Natural killer cell (primary cell): ENCODE results near the gene ACSM3. TPM values are rescaled to one million over a fixed set of nuclear protein-coding genes. Genes with fewer than 3 reads are reported as not detected.
A peak's percentile ranks its signal among the peaks of the same experiment; 100 is the strongest.

Source experiments
- ATAC-seq, 3 donors: fragments of 150-1000 bp in 2 of 3; fragments of 200-7000 bp in 1 of 3; cut with Tn5 transposase; 1 replicate in 1 of 3; 2 replicates in 2 of 3; pipeline ENCODE4 v1.10.0; 2021; ENCODE audit warnings: mild to moderate bottlenecking in 2 of 3, moderate library complexity in 2 of 3
- DNase-seq, 2 donors: peaks; one replicate each; pipeline versions ENCODE4 v3.0.0 to v3.0.0-alpha.2; 2013 to 2021; ENCODE audit warnings: mixed read lengths in 1 of 2
- H3K27ac ChIP-seq: one replicate; pipeline ENCODE4 v1.5.1; 2013; ENCODE audit warnings: mild to moderate bottlenecking, low read length
- H3K27me3 ChIP-seq: one replicate; pipeline ENCODE4 v1.6.1; 2013; ENCODE audit warnings: low read length; ENCODE audit not compliant: control insufficient read depth, insufficient read depth
- H3K36me3 ChIP-seq: one replicate; pipeline ENCODE4 v1.6.1; 2013; ENCODE audit warnings: low read length; ENCODE audit not compliant: control insufficient read depth, insufficient read depth
- H3K4me1 ChIP-seq: one replicate; pipeline ENCODE4 v1.6.1; 2013; ENCODE audit warnings: low read length; ENCODE audit not compliant: control insufficient read depth, insufficient read depth
- H3K4me3 ChIP-seq: one replicate; pipeline ENCODE4 v1.5.1; 2013; ENCODE audit warnings: low read length
- H3K9me3 ChIP-seq: one replicate; pipeline ENCODE4 v1.6.1; 2013; ENCODE audit warnings: low read length; ENCODE audit not compliant: control insufficient read depth, insufficient read depth
- H3K27ac Mint-ChIP-seq, 2 donors: one replicate each; pipeline ENCODE4 v1.8.0; 2022; ENCODE audit warnings: mild to moderate bottlenecking in 2 of 2, mixed read lengths in 2 of 2, moderate library complexity in 1 of 2
- H3K27me3 Mint-ChIP-seq, 2 donors: one replicate each; pipeline ENCODE4 v1.8.0; 2022; ENCODE audit warnings: low read depth in 2 of 2, mixed read lengths in 2 of 2
- H3K36me3 Mint-ChIP-seq: one replicate; pipeline ENCODE4 v1.8.0; 2022; ENCODE audit warnings: mixed read lengths
- H3K4me1 Mint-ChIP-seq, 2 donors: one replicate each; pipeline ENCODE4 v1.8.0; 2022; ENCODE audit warnings: mixed read lengths in 2 of 2
- H3K4me3 Mint-ChIP-seq: one replicate; pipeline ENCODE4 v1.8.0; 2022; ENCODE audit warnings: mild to moderate bottlenecking, moderate library complexity, mixed read lengths
- H3K9me3 Mint-ChIP-seq, 2 donors: one replicate each; pipeline ENCODE4 v1.8.0; 2022; ENCODE audit warnings: mixed read lengths in 2 of 2
- WGBS: methylation state at CpG from one replicate; pipeline ENCODE4 v1.1.7; 2013; ENCODE audit warnings: missing lambda C conversion rate; ENCODE audit not compliant: insufficient coverage; 5-methylcytosine and 5-hydroxymethylcytosine counted together
- intact Hi-C: fragments of 100-400 bp; cut with micrococcal nuclease; formaldehyde crosslinking; loops from one replicate; pipeline ENCODE4 v1.14.2; 2022
- total RNA-seq, 4 donors: library from RNA; stranded (reverse); fragments of 120-200 nt in 1 of 4; gene quantifications; one replicate each; pipeline versions ENCODE4 v1.2.3 to v1.2.4, GENCODE V29; 2013 to 2022
- TF ChIP-seq, protein P1 (sequence below): fragments of 200-600 bp; IDR thresholded peaks from one replicate; pipeline ENCODE4 v1.8.0; 2022; ENCODE audit warnings: antibody characterized with exemption

ACSM3 gene
- total RNA-seq, 3 donors from 2014 or later (not counting 1 experiment from before 2014, with no cell fraction given) = 3.7 to 4.4 (median 4.4) TPM

- intact Hi-C loops = no loop called here
- Histone ChIP-seq H3K4me1 (no peaks in the 10 kb centered on the region), H3K4me3 (no peak overlapping the region), H3K27me3 (no peaks in the 10 kb centered on the region), H3K27ac (no peak overlapping the region), H3K9me3 (no peaks in the 10 kb centered on the region), H3K36me3 (no peaks in the 10 kb centered on the region)
- TF ChIP-seq, protein P1, sequence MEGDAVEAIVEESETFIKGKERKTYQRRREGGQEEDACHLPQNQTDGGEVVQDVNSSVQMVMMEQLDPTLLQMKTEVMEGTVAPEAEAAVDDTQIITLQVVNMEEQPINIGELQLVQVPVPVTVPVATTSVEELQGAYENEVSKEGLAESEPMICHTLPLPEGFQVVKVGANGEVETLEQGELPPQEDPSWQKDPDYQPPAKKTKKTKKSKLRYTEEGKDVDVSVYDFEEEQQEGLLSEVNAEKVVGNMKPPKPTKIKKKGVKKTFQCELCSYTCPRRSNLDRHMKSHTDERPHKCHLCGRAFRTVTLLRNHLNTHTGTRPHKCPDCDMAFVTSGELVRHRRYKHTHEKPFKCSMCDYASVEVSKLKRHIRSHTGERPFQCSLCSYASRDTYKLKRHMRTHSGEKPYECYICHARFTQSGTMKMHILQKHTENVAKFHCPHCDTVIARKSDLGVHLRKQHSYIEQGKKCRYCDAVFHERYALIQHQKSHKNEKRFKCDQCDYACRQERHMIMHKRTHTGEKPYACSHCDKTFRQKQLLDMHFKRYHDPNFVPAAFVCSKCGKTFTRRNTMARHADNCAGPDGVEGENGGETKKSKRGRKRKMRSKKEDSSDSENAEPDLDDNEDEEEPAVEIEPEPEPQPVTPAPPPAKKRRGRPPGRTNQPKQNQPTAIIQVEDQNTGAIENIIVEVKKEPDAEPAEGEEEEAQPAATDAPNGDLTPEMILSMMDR = no peak
- H3K27me3 Mint-ChIP-seq = no peaks in the 10 kb centered on the region
- H3K4me1 Mint-ChIP-seq = no peaks in the 10 kb centered on the region
- H3K27ac Mint-ChIP-seq = no peak overlapping the region
- WGBS = 93% methylated on average over 2 of the region's 3 CpGs
- H3K9me3 Mint-ChIP-seq = no peaks in the 10 kb centered on the region
- H3K36me3 Mint-ChIP-seq = no peaks in the 10 kb centered on the region
- H3K4me3 Mint-ChIP-seq = no peak overlapping the region
- ATAC-seq (no peak), DNase-seq (no peak)
Observed at GRCh38 chr16:20773679-20774078, 9.9 kb downstream of the ACSM3 start.

GRCh38 chr16:20774703-20775362 lies 11.0 kb downstream of the ACSM3 start:
- no peaks in the 10 kb centered on the region for H3K36me3 Mint-ChIP-seq

GRCh38 chr16:20781697-20782096 lies 17.9 kb downstream of the ACSM3 start:
- WGBS = no CpG with 5 or more reads among the region's 1 CpG
- no peaks in the 10 kb centered on the region for H3K27me3 ChIP-seq
- Mint-ChIP-seq H3K27ac (no peak overlapping the region), H3K27me3 (no peaks in the 10 kb centered on the region), H3K36me3 (no peaks in the 10 kb centered on the region), H3K9me3 (no peaks in the 10 kb centered on the region), H3K4me3 (no peak overlapping the region), H3K4me1 (no peaks in the 10 kb centered on the region)
- no peak overlapping the region for H3K27ac ChIP-seq
- DNase-seq (no peak), ATAC-seq (no peak)
- H3K4me1 ChIP-seq = no peaks in the 10 kb centered on the region
- H3K4me3 ChIP-seq = no peak overlapping the region
- TF ChIP-seq, protein P1 = no peak
- H3K36me3 ChIP-seq = peaks cover 4% of the 10 kb centered on the region
- intact Hi-C loops = no loop called here
- H3K9me3 ChIP-seq = no peaks in the 10 kb centered on the region

More at GRCh38 chr16:20774703-20775362, 11.0 kb downstream of the ACSM3 start:
- H3K4me1 ChIP-seq = no peaks in the 10 kb centered on the region
- Mint-ChIP-seq H3K4me3 (no peak overlapping the region), H3K27me3 (no peaks in the 10 kb centered on the region), H3K9me3 (no peaks in the 10 kb centered on the region), H3K4me1 (no peaks in the 10 kb centered on the region), H3K27ac (no peak overlapping the region)
- intact Hi-C loops = no loop called here
- WGBS = 85% methylated on average over 5 of the region's 7 CpGs
- TF ChIP-seq, protein P1 = peak; percentile 42
- no peaks in the 10 kb centered on the region for H3K36me3 ChIP-seq
- DNase-seq (peak; percentile 17 to 71), ATAC-seq (peak; percentile 44 to 65 (median 58))
- H3K27me3 ChIP-seq = no peaks in the 10 kb centered on the region
- no peak overlapping the region for H3K27ac ChIP-seq
- H3K9me3 ChIP-seq = no peaks in the 10 kb centered on the region
- no peak overlapping the region for H3K4me3 ChIP-seq

DNA sequence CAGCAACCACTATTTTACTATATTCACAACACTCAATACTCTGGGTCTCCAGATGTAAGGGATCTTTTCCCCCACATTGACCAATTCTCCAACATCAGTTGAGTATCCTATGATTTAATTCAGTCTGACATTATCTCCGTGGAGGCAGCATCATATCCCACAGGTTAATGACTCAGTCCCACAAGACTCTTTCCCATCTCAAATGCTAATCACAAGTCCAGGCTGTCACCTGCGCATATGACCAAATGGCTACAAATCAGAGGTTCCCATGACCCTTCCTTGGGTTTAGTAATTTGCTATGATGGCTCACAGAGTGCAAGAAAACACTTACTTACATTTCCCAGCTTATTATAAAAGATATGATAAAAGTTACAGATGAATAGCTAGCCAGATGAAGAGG lies 18.7 kb downstream of the ACSM3 start:
- Histone ChIP-seq H3K27ac (no peak overlapping the region), H3K4me3 (no peak overlapping the region), H3K4me1 (no peaks in the 10 kb centered on the region), H3K9me3 (no peaks in the 10 kb centered on the region), H3K36me3 (peaks cover 4% of the 10 kb centered on the region), H3K27me3 (no peaks in the 10 kb centered on the region)
- TF ChIP-seq, protein P1 = no peak
- no peak overlapping the region for H3K27ac Mint-ChIP-seq
- no peaks in the 10 kb centered on the region for H3K4me1 Mint-ChIP-seq
- no peaks in the 10 kb centered on the region for H3K27me3 Mint-ChIP-seq
- no peaks in the 10 kb centered on the region for H3K36me3 Mint-ChIP-seq
- H3K9me3 Mint-ChIP-seq = no peaks in the 10 kb centered on the region
- intact Hi-C loops = no loop called here
- DNase-seq (no peak), ATAC-seq (no peak)
- WGBS = 96% methylated on average over 2 of the region's 2 CpGs
- no peak overlapping the region for H3K4me3 Mint-ChIP-seq
